Neuron (in vitro differentiated cells): ENCODE data around the gene VAT1L.
A peak's percentile ranks its signal among the peaks of the same experiment; 100 is the strongest.

Source experiments
- H2AFZ ChIP-seq: one replicate; pipeline ENCODE4 v1.6.1; 2013; ENCODE audit warnings: low read depth, mild to moderate bottlenecking, inconsistent platforms, low read length, moderate library complexity
- H3K27me3 ChIP-seq: one replicate; pipeline ENCODE4 v1.6.1; 2013; ENCODE audit warnings: low read length; ENCODE audit not compliant: insufficient read depth
- H3K36me3 ChIP-seq: one replicate; pipeline ENCODE4 v1.6.1; 2013; ENCODE audit warnings: low read length; ENCODE audit not compliant: insufficient read depth
- H3K4me1 ChIP-seq: one replicate; pipeline ENCODE4 v1.6.1; 2013; ENCODE audit warnings: low read length; ENCODE audit not compliant: insufficient read depth
- H3K4me3 ChIP-seq: 2 replicates; pipeline ENCODE4 v1.5.1; 2013; ENCODE audit warnings: mild to moderate bottlenecking, low read length, moderate library complexity
- H3K9me3 ChIP-seq: one replicate; pipeline ENCODE4 v1.6.1; 2013; ENCODE audit warnings: low read length

Gene VAT1L

DNA sequence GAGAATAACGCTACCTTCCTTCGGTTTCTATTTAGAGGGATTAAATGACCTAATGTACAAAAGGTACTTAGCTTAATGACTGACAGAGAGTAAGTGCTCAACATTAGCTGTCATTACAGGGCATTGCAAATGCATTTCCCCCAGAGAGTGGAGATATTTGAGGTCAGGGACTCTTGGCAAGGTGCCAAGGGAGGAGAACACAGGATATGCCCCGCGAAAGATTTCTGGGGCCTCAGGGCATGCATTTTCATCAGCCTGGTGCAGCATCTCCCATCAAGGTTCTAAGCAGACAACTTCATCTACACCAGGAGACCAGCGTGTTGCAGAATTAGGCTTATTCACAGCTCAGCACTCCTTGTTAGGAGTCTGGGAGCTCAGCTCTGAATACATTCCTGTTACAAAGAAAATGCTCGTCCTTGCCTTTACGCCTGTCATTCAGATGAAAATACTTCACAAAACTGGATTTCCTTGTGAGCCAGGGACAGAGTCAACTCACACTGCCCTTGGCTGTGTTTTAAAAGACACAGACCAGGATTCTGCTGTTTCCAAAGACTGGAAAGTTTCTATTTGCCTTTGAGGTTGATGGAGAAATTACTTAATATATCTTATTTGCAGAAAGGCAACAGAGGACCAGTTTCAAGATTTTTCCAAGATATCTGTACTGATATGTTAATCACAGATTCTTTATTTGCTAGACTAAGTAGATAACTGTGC lies 108.2 kb downstream of the VAT1L start:
- no peaks in the 10 kb centered on the region for H3K9me3 ChIP-seq
- H3K36me3 ChIP-seq = no peaks in the 10 kb centered on the region
- H2AFZ ChIP-seq = no peak overlapping the region
- H3K4me3 ChIP-seq = no peak overlapping the region
- peaks cover 25% of the 10 kb centered on the region for H3K4me1 ChIP-seq
- H3K27me3 ChIP-seq = no peaks in the 10 kb centered on the region

DNA sequence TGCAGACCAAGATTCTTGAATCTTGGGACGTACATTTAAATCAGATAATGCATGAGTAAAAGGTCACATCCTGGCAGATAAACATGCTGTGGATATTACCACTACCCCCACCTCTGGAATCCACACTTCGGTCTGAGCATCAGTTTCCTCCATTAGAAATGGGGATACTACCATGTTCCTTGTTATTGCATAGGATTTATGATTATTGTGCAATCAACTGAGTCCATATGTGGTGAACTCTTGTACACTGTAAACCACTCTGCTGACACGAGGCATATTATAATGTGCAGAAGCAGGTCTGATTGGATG lies 108.7 kb downstream of the VAT1L start:
- Histone ChIP-seq H2AFZ (no peak overlapping the region), H3K4me1 (peaks cover 25% of the 10 kb centered on the region), H3K27me3 (no peaks in the 10 kb centered on the region), H3K9me3 (no peaks in the 10 kb centered on the region), H3K4me3 (no peak overlapping the region), H3K36me3 (no peaks in the 10 kb centered on the region)

DNA sequence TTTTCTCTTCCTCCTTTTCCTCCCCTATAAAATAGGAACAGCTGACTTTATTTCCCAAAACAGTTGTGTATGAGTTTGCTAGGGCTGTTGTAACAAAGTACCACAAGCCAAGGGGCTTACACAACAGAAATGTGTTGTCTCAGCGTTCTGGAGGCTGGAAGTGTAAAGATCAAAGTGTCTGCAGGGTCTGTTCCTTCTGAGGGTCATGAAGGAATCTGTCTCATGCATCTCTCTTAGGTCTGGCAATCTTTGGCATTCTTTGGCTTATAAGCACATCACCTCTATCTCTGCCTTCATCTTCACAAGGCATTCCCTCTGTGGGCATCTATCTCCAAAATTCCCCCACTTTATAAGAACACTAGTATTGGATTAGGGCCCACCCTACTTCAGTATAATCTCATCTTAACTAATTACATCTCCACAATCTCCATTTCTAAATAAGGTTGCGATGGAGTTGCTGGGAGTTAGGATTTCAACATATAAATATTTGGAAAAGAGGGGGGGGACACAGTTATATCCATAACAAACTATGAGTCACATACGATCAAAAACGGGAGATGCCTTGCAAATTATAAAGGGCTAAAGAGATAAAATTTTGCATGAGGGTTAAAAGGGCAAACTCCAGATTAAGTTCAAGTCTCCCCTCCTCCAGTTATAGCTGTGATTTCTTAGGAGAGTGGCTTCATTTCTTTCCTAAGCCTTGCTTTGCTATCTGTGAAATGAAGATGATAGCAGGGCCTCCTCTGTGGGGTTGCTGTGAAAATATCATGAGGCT lies 109.7 kb downstream of the VAT1L start:
- H3K9me3 ChIP-seq = no peaks in the 10 kb centered on the region
- H3K36me3 ChIP-seq = no peaks in the 10 kb centered on the region
- H3K4me1 ChIP-seq = peaks cover 25% of the 10 kb centered on the region
- H3K4me3 ChIP-seq = no peak overlapping the region
- no peak overlapping the region for H2AFZ ChIP-seq
- H3K27me3 ChIP-seq = no peaks in the 10 kb centered on the region

DNA sequence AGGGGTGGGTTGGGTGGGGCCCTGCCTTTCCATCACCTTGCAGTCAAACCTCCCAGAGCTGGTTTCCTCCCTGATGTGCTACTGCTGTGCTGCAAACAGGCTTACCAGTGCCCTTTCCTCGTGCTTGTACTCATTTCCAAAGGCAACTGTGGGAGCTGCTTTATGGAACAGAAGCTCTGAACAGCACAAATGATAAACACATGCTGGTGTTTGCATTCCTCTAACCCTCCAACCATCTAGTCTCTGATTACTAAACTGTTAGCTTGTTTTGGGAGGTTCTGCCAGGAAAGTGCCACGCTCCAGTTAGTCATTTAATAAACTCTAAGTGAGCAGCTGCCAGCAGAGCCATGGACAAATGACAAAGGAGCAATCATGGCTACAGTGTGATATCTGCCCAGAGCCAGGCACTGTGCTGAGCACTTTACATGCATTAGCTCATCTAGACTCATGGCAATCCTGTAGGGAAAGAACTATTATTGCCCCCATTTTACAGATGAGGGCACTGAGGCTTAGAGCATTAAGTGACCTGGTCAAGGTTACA lies 110.4 kb downstream of the VAT1L start:
- Histone ChIP-seq H2AFZ (no peak overlapping the region), H3K9me3 (no peaks in the 10 kb centered on the region), H3K4me1 (peaks cover 25% of the 10 kb centered on the region), H3K27me3 (no peaks in the 10 kb centered on the region), H3K36me3 (no peaks in the 10 kb centered on the region), H3K4me3 (no peak overlapping the region)

DNA sequence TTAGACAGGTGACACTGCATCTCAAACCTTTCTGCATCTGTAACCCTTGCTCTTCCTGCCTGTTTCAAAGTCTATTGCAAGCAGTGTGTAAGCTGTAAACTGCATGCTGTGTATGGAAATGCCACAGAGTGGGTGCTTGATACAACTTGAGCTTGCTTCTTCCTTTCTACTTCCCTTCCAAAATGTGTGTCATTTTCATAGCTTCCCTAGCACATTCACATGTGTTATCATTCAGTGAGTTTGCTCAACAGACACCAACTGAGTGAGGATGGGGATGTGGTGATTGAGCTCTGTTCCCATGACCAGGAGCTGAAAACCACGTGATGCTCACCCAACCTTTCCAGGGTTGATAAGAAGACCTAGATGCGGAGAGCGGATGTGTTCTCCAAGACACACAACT lies 111.1 kb downstream of the VAT1L start:
- Histone ChIP-seq H3K9me3 (no peaks in the 10 kb centered on the region), H3K27me3 (no peaks in the 10 kb centered on the region), H2AFZ (no peak overlapping the region), H3K4me1 (peaks cover 25% of the 10 kb centered on the region), H3K4me3 (no peak overlapping the region), H3K36me3 (no peaks in the 10 kb centered on the region)

DNA sequence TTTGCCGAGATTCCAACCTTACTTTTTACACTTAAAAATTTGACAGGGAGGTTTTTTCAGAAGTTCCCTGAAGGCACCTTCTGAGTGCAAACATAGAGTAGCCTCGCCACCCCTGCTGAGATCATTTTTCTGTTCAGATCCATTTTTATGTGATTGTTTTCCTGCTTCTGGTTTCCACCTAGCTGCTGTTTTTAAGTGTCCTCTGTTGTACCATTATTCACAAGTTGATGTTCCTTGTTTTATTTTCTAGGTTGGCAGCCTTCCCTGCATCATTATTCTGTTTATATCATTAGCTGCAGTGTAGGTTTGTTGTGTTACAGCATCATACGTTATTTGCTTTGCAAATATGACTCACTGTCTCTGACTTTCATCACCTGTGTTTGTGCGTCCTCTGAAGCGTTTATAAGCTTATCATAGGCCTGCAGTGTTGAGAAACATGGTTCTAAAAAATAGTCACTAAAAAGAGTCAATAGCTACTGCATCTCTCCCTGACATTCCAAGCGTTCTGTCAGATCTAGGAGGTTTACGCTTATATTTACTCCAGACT lies 117.1 kb downstream of the VAT1L start:
- H2AFZ ChIP-seq = no peak overlapping the region
- H3K36me3 ChIP-seq = no peaks in the 10 kb centered on the region
- no peak overlapping the region for H3K4me3 ChIP-seq
- H3K9me3 ChIP-seq = no peaks in the 10 kb centered on the region
- no peaks in the 10 kb centered on the region for H3K4me1 ChIP-seq
- H3K27me3 ChIP-seq = no peaks in the 10 kb centered on the region

DNA sequence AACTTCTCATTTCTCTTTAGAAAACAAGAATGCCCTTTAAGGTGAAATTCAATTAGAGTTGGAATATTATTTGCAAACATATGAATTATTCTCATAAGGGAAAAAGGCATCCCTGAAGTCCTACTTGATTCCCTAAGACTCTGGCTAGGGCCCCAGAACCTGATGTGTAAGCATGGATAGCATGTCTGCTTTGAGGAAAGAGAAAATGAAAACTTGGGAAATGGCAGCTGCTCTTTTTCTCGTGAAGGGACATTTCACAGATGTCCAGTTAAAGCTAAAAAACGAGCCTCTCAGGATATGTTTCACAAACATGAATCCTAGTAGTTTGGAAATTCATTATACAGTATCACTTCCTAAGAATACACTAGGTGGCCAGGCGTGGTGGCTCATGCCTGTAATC lies 121.7 kb downstream of the VAT1L start:
- no peaks in the 10 kb centered on the region for H3K36me3 ChIP-seq
- no peaks in the 10 kb centered on the region for H3K27me3 ChIP-seq
- H3K9me3 ChIP-seq = no peaks in the 10 kb centered on the region
- H3K4me1 ChIP-seq = peaks cover 18% of the 10 kb centered on the region
- no peak overlapping the region for H2AFZ ChIP-seq
- no peak overlapping the region for H3K4me3 ChIP-seq

DNA sequence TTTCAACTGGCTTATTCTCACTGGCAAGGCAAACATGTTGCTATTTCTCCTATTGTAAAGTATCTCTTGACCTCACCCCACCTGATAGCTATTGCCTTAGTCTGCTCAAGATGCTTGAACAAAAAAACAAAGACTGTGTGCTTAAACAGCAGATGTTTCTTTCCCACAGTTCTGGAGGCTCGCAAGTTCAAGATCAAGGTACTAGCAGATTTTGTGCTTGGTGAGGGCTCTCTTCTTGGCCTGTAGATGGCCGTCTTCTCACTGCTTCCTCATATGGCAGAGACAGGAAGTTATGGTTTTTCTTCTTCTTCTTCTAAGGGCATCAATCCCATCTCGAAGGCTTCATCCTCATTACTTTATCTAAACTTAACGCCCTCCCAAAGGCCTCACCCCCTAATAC lies 124.3 kb downstream of the VAT1L start:
- Histone ChIP-seq H3K9me3 (no peaks in the 10 kb centered on the region), H3K27me3 (no peaks in the 10 kb centered on the region), H3K4me3 (no peak overlapping the region), H3K4me1 (peaks cover 18% of the 10 kb centered on the region), H3K36me3 (no peaks in the 10 kb centered on the region), H2AFZ (no peak overlapping the region)

DNA sequence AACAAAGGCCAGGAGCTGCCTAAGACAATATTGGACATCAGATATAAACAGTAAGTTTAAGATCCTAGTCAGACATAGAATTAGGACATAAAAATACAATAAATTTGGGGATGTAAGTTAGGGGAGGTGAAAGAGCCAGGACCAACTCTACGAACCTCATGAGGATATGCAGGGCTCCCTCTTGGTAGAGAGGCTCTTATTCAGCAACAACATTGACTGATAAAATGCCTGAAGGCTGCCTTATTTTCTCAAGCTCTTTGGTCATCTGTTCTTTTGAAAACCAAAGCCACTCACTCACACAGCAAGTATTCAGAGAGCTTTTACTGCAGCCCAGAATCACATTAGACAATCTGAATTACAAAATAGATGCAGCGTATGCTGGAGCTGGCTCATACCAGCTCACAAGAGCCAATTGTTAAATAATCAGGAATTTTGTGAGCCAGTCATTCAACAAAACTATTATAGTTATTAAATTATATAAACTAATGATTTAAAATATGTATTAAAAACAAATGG lies 125.4 kb downstream of the VAT1L start:
- H3K36me3 ChIP-seq = no peaks in the 10 kb centered on the region
- peak overlapping the region; percentile 56 for H2AFZ ChIP-seq
- no peaks in the 10 kb centered on the region for H3K27me3 ChIP-seq
- no peak overlapping the region for H3K4me3 ChIP-seq
- H3K9me3 ChIP-seq = no peaks in the 10 kb centered on the region
- H3K4me1 ChIP-seq = peaks cover 18% of the 10 kb centered on the region

DNA sequence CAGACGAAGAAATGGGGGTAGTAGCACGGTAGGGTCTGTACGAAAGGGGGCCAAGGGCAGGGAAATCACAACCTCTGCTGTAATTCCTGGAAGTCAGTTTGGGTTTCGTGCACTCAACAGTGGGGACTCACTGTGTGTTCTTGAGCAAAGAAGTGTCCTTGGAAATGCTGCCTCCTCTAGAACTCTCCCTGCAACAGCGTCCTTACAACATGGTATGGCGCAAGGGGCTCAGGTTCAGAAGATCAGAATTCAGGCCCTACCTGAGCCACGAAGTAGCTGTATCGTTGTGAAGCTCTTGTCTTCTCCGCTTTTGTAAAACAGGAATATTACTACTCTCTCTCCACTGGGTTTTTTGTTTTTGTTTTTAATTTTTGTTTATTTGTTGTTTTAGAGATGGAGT lies 127.7 kb downstream of the VAT1L start:
- peaks cover 24% of the 10 kb centered on the region for H3K4me1 ChIP-seq
- no peak overlapping the region for H3K4me3 ChIP-seq
- no peaks in the 10 kb centered on the region for H3K36me3 ChIP-seq
- no peaks in the 10 kb centered on the region for H3K27me3 ChIP-seq
- H2AFZ ChIP-seq = no peak overlapping the region
- H3K9me3 ChIP-seq = no peaks in the 10 kb centered on the region

DNA sequence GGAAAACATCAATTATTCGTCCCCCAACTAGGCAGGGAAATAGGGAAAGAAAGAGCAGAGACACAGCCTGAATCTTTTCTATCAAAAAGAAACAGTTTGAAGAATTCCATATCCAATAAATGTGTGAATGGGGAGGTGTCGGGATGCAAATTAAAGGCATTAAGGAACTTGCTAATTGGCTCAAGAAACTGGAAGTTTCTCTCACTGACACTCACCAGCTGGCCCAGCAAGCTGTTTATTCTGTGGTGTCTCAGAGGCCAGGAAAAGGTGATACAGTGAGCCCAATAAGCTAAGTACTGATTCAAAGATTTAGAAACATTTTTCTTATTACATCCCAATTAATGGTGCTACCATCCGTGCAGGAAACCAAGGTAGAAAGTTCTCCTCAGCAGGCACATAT lies 129.6 kb downstream of the VAT1L start:
- Histone ChIP-seq H3K4me1 (peaks cover 31% of the 10 kb centered on the region), H3K36me3 (no peaks in the 10 kb centered on the region), H3K4me3 (no peak overlapping the region), H3K27me3 (no peaks in the 10 kb centered on the region), H3K9me3 (no peaks in the 10 kb centered on the region), H2AFZ (no peak overlapping the region)

DNA sequence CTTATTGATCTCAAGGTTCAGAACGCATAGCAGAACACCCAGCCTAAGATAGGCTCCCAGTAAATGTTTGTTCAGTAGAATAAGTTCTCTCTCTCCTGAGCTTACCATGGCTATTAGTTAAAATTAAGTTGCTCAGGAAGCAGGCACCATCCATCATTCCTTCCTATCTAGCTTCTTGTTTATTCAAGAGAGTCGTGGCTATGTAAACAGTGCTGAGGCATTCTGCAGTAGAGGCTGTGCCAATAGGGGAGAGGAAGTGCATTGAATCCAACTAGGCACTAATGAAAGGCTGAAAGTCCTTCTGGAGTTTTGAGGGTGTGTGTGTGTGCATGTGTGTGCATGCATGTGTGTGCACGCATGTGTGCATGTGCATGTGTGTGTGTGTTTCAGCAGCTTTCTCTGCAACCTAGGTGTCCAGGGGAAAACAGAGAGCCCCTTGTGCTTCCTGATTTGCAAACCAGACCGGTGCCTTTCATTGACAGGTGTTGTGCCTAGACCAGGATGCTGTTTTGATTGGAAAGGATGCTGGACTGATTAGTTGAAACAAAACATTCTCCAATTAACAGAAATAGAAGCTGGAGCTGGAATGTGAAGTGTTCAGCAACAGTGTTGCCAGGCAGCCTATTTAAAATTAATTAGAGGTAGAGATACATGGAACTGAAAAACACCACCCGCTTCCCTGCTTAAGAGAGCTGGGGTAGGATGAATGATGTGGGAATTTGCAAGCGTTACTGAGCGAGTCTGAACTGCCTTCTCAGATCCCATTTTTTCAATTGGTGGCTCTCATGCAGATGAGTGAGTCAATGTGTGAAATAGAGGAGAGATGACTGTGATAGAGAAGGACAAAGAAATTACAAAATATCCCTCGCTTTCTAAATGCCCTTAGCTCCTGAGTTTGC lies 130.7 kb downstream of the VAT1L start:
- Histone ChIP-seq H3K9me3 (no peaks in the 10 kb centered on the region), H3K36me3 (no peaks in the 10 kb centered on the region), H3K27me3 (no peaks in the 10 kb centered on the region), H3K4me1 (peaks cover 25% of the 10 kb centered on the region), H3K4me3 (no peak overlapping the region), H2AFZ (no peak overlapping the region)
